NCI-H1048 (cell line): ENCODE measurements around the gene TBL1X.

Experiments used
- DNase-seq: peaks from one replicate; lab custom pipeline; 2025; lab: John Stamatoyannopoulos, UW

Gene TBL1X

GRCh38 chrX:9668537-9668936 is 203.7 kb downstream of the TBL1X start:
- no peak for DNase-seq

- DNase-seq = no peak
Measured at GRCh38 chrX:9670136-9670814, 205.4 kb downstream of the TBL1X start.

GRCh38 chrX:9671998-9672397 is 207.1 kb downstream of the TBL1X start:
- no peak for DNase-seq

DNA sequence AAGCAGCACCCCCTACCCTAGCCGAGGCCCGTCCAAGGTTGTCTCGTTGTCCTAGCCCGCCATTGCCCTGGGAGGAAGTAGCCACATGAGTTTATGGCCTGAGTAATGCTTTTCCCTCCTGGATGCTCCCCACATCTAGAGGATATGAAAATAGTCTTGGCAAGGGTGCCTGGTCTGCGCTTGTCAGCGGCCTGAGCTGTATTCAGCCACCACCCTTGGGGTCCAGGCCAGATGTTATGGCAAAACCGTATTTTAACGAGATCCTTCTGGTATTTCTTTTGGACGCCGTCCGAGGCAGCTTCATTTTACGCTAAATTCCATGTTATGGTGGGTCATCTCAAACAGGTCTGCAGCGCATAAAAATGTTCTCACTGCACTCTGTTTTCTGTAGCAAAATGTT is 211.4 kb downstream of the TBL1X start:
- no peak for DNase-seq

GRCh38 chrX:9676738-9677097 is 211.9 kb downstream of the TBL1X start:
- no peak for DNase-seq

- no peak for DNase-seq
Measured at GRCh38 chrX:9677098-9677739, 212.4 kb downstream of the TBL1X start.

- DNase-seq = no peak
Measured at GRCh38 chrX:9678215-9678965, 213.5 kb downstream of the TBL1X start.

DNA sequence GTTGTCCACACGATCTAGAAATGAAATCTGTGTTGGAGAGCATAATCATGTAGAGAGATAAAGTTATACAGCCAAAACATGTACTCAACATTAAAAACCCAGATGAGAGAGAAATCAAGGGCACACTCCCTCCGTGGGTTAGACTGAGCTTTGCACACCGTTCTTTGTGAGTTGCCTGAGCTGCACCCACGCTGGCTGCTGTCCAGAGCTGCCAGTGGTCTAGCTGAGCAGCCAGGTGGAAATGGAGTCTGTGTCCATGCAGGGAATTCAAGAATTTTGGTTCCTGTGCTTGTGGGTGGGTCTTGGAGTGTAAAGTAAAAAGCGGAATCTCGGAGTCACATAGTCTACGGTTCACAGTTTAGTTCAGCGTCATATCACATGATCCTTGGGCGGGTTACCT is 216.2 kb downstream of the TBL1X start:
- DNase-seq = no peak

- DNase-seq = no peak
Measured at GRCh38 chrX:9681422-9681821, 216.6 kb downstream of the TBL1X start.

DNA sequence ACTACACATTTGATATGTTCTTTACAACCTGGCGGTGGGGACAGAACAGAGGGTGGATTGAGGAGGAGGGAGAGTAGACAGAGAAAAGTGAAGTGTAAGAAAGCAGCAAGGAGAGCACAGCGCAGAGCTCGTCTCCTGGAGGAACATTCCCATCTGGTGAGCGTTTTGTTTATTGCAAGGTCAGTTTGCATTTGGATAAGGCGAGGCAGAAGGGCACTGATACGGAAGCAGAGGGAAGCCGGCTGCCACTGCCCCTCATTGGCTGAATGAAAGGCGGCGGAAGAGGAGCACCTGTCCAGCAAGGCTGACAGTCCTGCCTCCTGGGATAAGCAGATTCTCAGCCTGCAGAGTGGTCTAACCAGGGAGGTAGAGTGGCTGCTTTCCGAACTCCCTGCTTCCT is 217.6 kb downstream of the TBL1X start:
- DNase-seq = no peak

- DNase-seq = no peak
Measured at GRCh38 chrX:9682861-9683260, 218.0 kb downstream of the TBL1X start.

DNA sequence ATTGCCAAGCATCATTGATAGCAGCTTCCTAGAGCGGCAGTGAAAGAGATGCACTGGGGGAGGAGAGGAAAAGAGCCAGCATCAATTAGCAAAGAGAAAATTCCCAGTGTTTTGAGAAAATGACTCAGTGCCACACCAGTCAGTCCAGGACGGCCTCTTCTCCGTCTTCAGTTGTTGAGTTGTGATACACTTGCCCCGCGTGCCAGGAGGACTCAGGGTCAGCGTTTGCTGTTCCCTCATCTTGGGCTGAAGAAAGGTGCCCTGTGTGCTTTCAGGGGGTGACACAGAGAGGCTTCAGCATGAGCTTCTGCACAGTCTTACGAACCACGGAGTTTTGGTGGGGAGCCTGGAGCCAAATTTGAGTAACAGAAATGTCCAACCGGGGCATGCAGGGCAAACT is 218.5 kb downstream of the TBL1X start:
- DNase-seq = no peak

DNA sequence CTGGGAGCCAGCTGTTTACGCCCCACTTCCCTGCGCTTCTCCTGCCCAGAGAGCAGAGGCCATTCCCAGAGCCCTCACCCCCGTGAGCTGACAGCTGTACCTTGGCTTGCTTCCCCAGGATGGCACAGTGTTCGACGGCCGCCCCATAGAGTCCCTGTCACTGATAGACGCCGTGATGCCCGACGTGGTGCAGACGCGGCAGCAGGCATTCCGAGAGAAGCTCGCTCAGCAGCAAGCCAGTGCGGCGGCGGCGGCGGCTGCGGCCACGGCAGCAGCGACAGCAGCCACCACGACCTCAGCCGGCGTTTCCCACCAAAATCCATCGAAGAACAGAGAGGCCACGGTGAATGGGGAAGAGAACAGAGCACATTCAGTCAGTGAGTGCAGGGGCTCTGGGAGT is 223.0 kb downstream of the TBL1X start:
- no peak for DNase-seq

DNA sequence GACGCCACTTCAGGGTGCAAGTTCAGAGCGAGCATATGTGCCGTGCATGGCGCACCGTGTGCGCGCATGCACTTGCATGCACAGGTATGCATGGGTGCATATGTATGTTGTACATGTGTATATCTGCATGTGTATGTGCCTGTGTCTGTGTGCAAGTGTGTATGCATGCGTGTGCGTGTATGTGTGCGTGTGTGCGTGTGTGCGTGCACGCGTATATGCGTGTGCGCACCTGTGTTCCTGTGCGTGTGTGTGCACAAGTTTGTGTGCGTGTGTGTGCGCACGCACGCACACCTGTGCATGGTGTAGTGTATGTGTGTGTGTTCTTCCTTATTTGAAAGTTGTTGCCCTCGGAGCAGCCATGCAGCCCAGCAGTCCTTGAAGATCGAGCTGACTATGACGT is 224.0 kb downstream of the TBL1X start:
- DNase-seq = no peak

GRCh38 chrX:9690046-9690445 is 225.2 kb downstream of the TBL1X start:
- DNase-seq = no peak

DNA sequence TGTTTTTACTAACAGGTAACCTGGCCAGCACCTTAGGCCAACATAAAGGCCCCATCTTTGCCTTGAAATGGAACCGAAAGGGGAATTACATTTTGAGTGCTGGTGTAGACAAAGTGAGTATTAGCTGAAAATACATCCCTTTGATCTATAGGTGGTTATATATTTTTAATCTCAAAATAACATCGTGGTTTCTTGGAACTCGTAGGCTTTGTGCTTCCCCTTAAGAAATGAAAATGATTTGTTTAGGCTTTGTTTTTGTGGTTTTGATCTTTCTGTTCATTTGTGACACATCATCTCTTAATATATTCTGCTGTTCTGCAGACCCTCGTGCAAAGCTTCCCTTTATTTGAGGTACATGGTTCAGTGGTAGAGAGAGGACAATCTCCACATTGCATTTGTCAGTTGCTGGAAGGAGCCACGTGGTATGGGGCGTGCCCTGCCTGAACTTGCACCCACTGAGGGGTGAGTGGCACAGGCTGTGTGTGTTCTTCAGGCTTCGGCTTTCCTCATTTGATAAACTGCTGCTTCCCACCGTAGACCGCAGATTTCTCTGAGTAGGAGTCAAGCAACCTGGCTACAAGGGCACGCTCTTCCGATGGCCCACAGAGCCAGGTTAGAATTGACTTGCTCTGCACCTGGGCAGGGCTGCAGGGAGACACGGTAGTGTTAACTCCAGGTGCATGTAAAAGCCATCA is 228.6 kb downstream of the TBL1X start:
- DNase-seq = no peak

DNA sequence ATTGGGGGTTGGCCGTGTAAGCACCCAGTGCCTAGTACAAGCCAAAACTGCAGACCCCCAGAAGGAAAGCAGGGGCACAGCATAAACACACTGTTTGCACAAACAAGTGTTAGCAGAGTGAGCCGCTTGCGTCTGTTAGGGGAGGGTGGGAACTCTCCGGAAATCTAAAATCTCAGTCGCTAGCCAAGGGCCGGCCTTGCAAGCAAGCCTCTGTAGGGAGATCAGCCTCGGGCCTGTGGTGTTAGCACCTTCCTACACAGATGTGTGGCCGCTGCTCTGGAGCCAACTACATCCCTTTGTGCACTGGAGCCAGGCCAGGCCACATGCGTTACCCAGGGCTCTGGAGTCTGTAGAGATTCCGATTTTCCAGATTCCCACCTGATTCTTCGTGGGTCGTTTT is 233.7 kb downstream of the TBL1X start:
- DNase-seq = no peak

- DNase-seq = no peak
Measured at GRCh38 chrX:9700555-9700954, 235.7 kb downstream of the TBL1X start.

GRCh38 chrX:9701790-9702189 is 236.9 kb downstream of the TBL1X start:
- no peak for DNase-seq

- DNase-seq = no peak
Measured at GRCh38 chrX:9703406-9703805, 238.5 kb downstream of the TBL1X start.

DNA sequence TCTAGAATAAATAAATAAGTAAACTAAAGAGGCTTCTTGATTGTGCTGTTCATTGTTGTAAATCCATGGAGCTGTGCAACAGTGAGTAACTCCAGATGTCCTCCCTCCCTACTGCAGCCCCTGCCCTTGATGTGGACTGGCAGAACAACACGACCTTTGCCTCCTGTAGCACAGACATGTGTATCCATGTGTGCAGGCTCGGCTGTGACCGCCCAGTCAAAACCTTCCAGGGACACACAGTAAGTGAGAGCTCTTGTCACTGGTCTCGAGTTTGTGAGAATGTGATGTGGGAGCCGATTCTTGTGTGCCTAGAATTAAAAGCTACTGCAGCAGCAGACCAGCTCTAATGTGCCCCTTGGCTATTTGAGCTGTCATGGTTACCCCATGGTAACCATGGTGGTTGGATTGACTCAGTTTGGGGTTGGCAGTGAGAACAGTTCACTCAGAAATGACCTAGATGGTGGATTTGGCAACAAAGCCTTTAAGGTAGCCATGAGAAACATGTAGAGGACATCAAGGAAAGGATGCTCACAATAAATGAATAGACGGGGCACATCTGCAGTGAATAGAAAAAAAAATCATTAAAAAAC is 240.1 kb downstream of the TBL1X start:
- no peak for DNase-seq

- DNase-seq = no peak
Measured at GRCh38 chrX:9706421-9706820, 241.6 kb downstream of the TBL1X start.
